ENCODE data around the gene CTPS2. TPM values are rescaled to one million over a fixed set of nuclear protein-coding genes. Genes with fewer than 3 reads are reported as not detected.
"Not testable (repeated sequence)": the region's sequence is repeated elsewhere in the genome, so short reads cannot be mapped to it uniquely, and the experiment has no call there.

Gene CTPS2
- total RNA-seq, 2 experiments from 2014 or later, result 6.6 to 7.1 TPM

- peaks cover 4% of the 10 kb centered on the region for H3K4me1 Mint-ChIP-seq
- H3K36me3 Mint-ChIP-seq, result peaks cover 13% of the 10 kb centered on the region
- no peaks in the 10 kb centered on the region for H3K27me3 Mint-ChIP-seq
- H3K9me3 Mint-ChIP-seq, result peaks cover 3% of the 10 kb centered on the region
- no peak overlapping the region for H3K27ac Mint-ChIP-seq
- H3K4me3 Mint-ChIP-seq, result no peak overlapping the region
- DNase-seq, result no peak
These were observed 125.9 kb downstream of the CTPS2 start for GRCh38 chrX:16586377-16587112.

GRCh38 chrX:16585486-16586376 lies 126.7 kb downstream of the CTPS2 start:
- Mint-ChIP-seq H3K4me1 (peaks cover 4% of the 10 kb centered on the region), H3K27me3 (no peaks in the 10 kb centered on the region), H3K36me3 (peaks cover 7% of the 10 kb centered on the region)

GRCh38 chrX:16580004-16580797 lies 132.3 kb downstream of the CTPS2 start:
- H3K4me3 Mint-ChIP-seq, H3K27me3 Mint-ChIP-seq, H3K4me1 Mint-ChIP-seq, H3K36me3 Mint-ChIP-seq, H3K27ac Mint-ChIP-seq, DNase-seq, H3K9me3 Mint-ChIP-seq: not testable (repeated sequence)

More at GRCh38 chrX:16585486-16586376, 126.7 kb downstream of the CTPS2 start:
- Mint-ChIP-seq H3K27ac (no peak overlapping the region), H3K4me3 (no peak overlapping the region), H3K9me3 (peaks cover 3% of the 10 kb centered on the region)
- no peak for DNase-seq

- no peak for DNase-seq
- H3K27ac Mint-ChIP-seq, result no peak overlapping the region
- no peaks in the 10 kb centered on the region for H3K36me3 Mint-ChIP-seq
- no peaks in the 10 kb centered on the region for H3K4me1 Mint-ChIP-seq
- H3K4me3 Mint-ChIP-seq, result no peak overlapping the region
- H3K9me3 Mint-ChIP-seq, result peaks cover 8% of the 10 kb centered on the region
- no peaks in the 10 kb centered on the region for H3K27me3 Mint-ChIP-seq
These were observed 133.0 kb downstream of the CTPS2 start for GRCh38 chrX:16579517-16579916.

GRCh38 chrX:16578218-16578617 lies 134.3 kb downstream of the CTPS2 start:
- Mint-ChIP-seq H3K36me3 (no peaks in the 10 kb centered on the region), H3K4me3 (no peak overlapping the region), H3K27ac (no peak overlapping the region), H3K27me3 (no peaks in the 10 kb centered on the region), H3K4me1 (no peaks in the 10 kb centered on the region), H3K9me3 (peaks cover 8% of the 10 kb centered on the region)
- no peak for DNase-seq

- no peak overlapping the region for H3K27ac Mint-ChIP-seq
- no peak overlapping the region for H3K4me3 Mint-ChIP-seq
- no peaks in the 10 kb centered on the region for H3K27me3 Mint-ChIP-seq
- no peaks in the 10 kb centered on the region for H3K4me1 Mint-ChIP-seq
- DNase-seq, result no peak
- peaks cover 7% of the 10 kb centered on the region for H3K9me3 Mint-ChIP-seq
- H3K36me3 Mint-ChIP-seq, result no peaks in the 10 kb centered on the region
These were observed 134.9 kb downstream of the CTPS2 start for GRCh38 chrX:16577483-16578029.

GRCh38 chrX:16575388-16575787 lies 137.1 kb downstream of the CTPS2 start:
- not testable (repeated sequence) for H3K4me1 Mint-ChIP-seq, H3K27me3 Mint-ChIP-seq, DNase-seq, H3K9me3 Mint-ChIP-seq, H3K27ac Mint-ChIP-seq, H3K36me3 Mint-ChIP-seq, H3K4me3 Mint-ChIP-seq

- DNase-seq, result no peak
- Mint-ChIP-seq H3K27ac (no peak overlapping the region), H3K27me3 (no peaks in the 10 kb centered on the region), H3K9me3 (no peaks in the 10 kb centered on the region), H3K4me1 (no peaks in the 10 kb centered on the region), H3K36me3 (no peaks in the 10 kb centered on the region), H3K4me3 (no peak overlapping the region)
These were observed 138.7 kb downstream of the CTPS2 start for GRCh38 chrX:16573781-16574180.

GRCh38 chrX:16567681-16568080 lies 144.8 kb downstream of the CTPS2 start:
- Mint-ChIP-seq H3K4me3 (no peak overlapping the region), H3K4me1 (no peaks in the 10 kb centered on the region), H3K9me3 (no peaks in the 10 kb centered on the region)

GRCh38 chrX:16566571-16566970 lies 145.9 kb downstream of the CTPS2 start:
- DNase-seq, result no peak
- Mint-ChIP-seq H3K36me3 (no peaks in the 10 kb centered on the region), H3K27me3 (no peaks in the 10 kb centered on the region), H3K9me3 (no peaks in the 10 kb centered on the region), H3K4me3 (no peak overlapping the region), H3K4me1 (no peaks in the 10 kb centered on the region), H3K27ac (no peak overlapping the region)

More at GRCh38 chrX:16567681-16568080, 144.8 kb downstream of the CTPS2 start:
- H3K27ac Mint-ChIP-seq, result no peak overlapping the region
- no peak for DNase-seq
- no peaks in the 10 kb centered on the region for H3K27me3 Mint-ChIP-seq
- H3K36me3 Mint-ChIP-seq, result no peaks in the 10 kb centered on the region

- H3K9me3 Mint-ChIP-seq, result peaks cover 1% of the 10 kb centered on the region
- no peak for DNase-seq
- H3K27ac Mint-ChIP-seq, result no peak overlapping the region
- H3K4me1 Mint-ChIP-seq, result peaks cover 10% of the 10 kb centered on the region
- no peaks in the 10 kb centered on the region for H3K27me3 Mint-ChIP-seq
- no peak overlapping the region for H3K4me3 Mint-ChIP-seq
- no peaks in the 10 kb centered on the region for H3K36me3 Mint-ChIP-seq
These were observed 152.3 kb downstream of the CTPS2 start for GRCh38 chrX:16560173-16560572.

- Mint-ChIP-seq H3K27me3 (no peaks in the 10 kb centered on the region), H3K9me3 (peaks cover 1% of the 10 kb centered on the region), H3K4me3 (no peak overlapping the region), H3K27ac (no peak overlapping the region), H3K36me3 (no peaks in the 10 kb centered on the region), H3K4me1 (peaks cover 10% of the 10 kb centered on the region)
- DNase-seq, result no peak
These were observed 153.3 kb downstream of the CTPS2 start for GRCh38 chrX:16559206-16559619.

GRCh38 chrX:16558489-16558888 lies 154.0 kb downstream of the CTPS2 start:
- no peaks in the 10 kb centered on the region for H3K36me3 Mint-ChIP-seq
- DNase-seq, result no peak
- H3K4me1 Mint-ChIP-seq, result peaks cover 10% of the 10 kb centered on the region
- H3K9me3 Mint-ChIP-seq, result peaks cover 1% of the 10 kb centered on the region
- H3K27ac Mint-ChIP-seq, result no peak overlapping the region
- H3K4me3 Mint-ChIP-seq, result no peak overlapping the region
- H3K27me3 Mint-ChIP-seq, result no peaks in the 10 kb centered on the region

- Mint-ChIP-seq H3K27ac (no peak overlapping the region), H3K4me1 (no peaks in the 10 kb centered on the region), H3K9me3 (no peaks in the 10 kb centered on the region), H3K36me3 (no peaks in the 10 kb centered on the region), H3K4me3 (no peak overlapping the region), H3K27me3 (no peaks in the 10 kb centered on the region)
- DNase-seq, result no peak
These were observed 159.9 kb downstream of the CTPS2 start for GRCh38 chrX:16552546-16552945.

- no peak overlapping the region for H3K27ac Mint-ChIP-seq
- no peak for DNase-seq
- no peak overlapping the region for H3K4me3 Mint-ChIP-seq
- no peaks in the 10 kb centered on the region for H3K36me3 Mint-ChIP-seq
- H3K9me3 Mint-ChIP-seq, result no peaks in the 10 kb centered on the region
- H3K27me3 Mint-ChIP-seq, result no peaks in the 10 kb centered on the region
- peaks cover 1% of the 10 kb centered on the region for H3K4me1 Mint-ChIP-seq
These were observed 164.8 kb downstream of the CTPS2 start for GRCh38 chrX:16547644-16548043.
